IPS-18c (cell line): Measurements from ENCODE around the gene ASB2.

Experiments used
- H3K4me3 ChIP-seq: 2 replicates; pipeline ENCODE4 v1.7.0; 2013; ENCODE audit warnings: low read depth, mild to moderate bottlenecking, low read length, moderate library complexity; ENCODE audit not compliant: insufficient read depth
- H3K9me3 ChIP-seq: one replicate; pipeline ENCODE4 v1.6.1; 2013; ENCODE audit warnings: mild to moderate bottlenecking, low read length, moderate library complexity; ENCODE audit not compliant: control insufficient read depth, insufficient read depth

ASB2 gene

DNA sequence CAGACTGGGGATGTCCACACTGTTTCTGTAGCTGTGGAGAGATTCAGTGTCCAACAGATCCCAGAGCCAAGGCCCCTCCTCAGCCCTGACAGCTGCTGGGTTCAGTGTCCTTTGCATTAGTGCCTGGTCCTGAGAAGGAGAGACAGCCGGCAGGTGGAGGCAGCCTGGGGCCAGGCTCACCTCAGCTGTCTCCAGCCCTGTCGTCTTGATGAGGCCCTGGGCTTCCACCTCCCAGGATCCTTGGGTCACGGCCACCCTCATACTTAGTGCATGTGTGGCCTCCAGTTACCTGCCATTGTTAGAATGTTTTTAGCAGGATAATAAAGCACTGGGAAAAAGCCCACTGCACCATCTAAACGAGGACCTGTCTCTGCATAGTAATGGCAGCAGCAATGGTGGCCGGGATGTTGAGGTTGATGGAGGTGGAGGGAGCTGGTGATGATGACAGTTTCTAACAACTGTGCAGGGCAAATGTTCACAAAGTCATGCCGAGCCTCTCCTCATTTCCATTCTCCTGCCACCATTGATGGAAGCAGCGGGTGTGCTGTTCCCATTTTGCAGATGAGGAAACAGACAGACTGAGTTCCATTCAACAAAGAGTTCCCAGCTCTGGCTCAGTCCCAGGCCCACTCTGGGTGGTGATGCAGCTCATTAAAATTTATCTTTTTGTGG, 17.7 kb downstream of the ASB2 start:
- Histone ChIP-seq H3K9me3 (no peaks in the 10 kb centered on the region), H3K4me3 (no peak overlapping the region)

DNA sequence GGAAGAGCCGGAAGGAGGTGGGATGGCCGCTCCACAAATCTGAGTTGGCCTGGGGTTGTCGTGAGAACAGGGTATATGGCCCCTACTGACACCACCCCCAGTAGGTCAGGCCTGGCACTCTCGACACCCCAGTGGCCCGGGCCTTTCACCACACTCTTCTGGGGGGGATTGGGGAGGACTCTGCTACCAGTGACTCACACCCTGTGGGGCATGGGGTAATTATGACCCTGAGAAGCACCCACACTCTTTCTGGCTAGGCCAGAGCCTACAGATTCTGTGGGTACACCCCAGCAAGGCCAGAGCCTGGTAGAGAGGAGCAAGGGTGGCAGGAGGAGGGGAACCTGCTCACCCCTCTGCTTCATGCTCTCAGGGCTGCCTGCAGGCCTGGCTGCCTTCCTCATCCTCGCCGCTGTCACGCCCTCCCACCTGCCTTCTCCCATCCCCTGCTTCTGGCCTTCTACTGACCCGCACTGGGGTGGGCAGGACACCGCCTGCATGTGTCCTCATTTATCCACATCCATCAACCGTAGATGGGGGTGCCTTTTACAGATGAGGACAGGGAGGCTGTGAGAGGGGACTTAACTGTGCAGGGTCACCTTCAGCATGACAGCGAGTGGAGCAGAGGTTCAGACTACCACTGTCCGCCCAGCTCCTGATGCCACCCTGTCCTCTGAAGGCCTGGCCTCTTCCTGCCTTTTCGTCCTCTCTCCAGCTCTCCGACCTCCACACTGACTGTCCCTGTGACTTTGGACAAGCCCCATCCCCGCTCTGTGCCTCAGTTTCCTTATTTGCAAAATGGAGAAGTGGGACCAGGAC, 18.4 kb downstream of the ASB2 start:
- H3K4me3 ChIP-seq, result no peak overlapping the region
- no peaks in the 10 kb centered on the region for H3K9me3 ChIP-seq

DNA sequence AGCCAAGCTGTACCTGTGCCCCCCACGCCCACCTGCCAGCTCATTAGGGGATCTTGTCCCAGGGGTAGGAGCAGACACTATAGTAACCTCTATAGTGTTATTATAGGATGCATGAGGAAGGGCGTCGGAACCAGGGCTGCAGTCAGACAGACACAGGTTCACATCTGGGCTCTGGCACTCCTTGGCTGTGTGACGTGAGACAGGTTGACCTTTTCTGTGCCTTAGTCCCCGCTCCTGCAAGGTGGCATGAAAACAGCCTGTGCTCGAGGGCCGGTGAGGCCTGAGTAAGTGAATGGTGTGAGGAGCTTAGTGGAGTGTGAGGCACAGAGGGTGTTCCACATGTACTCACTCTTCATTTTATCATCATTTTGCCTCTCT, 19.0 kb downstream of the ASB2 start:
- Histone ChIP-seq H3K4me3 (no peak overlapping the region), H3K9me3 (no peaks in the 10 kb centered on the region)

DNA sequence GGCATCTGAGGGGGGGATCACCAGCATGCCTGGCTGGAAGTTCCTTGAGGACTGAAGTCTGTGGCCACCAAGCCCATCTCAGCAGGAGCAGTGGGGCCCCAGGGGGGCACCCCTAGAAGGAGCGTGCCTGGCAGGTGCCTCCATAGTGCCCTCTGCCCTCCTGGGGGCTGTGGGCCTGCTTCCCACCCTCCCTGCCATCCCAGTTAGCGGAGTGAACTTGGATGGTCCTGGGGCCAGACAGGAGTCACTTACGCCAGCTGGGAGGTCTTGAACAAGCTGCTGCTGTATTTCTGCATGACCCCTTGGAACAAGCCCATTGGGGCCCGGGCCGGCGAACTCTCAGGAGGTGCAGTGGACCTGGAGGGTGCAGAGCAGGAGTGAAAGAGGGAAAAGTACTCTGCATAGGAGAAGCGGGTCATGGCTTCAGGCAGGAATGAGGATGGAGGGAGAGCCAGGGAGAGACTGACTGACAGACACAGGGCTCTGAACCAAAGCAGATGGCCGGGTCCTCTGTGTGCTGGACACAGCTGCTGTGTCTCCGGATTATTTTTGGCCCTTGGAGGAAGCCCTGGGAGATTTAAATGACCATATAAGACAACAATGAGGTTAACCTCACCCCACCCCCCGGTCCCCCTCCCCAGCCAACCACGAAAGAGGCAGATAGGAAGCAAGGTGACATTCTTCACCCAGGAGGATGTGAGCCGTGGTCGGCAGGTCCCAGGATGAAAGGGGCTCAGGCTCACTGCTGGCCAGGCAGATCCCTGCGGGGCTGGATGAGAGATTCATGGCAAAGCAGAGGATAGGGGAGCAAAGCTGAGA, 19.6 kb downstream of the ASB2 start:
- Histone ChIP-seq H3K4me3 (no peak overlapping the region), H3K9me3 (no peaks in the 10 kb centered on the region)

DNA sequence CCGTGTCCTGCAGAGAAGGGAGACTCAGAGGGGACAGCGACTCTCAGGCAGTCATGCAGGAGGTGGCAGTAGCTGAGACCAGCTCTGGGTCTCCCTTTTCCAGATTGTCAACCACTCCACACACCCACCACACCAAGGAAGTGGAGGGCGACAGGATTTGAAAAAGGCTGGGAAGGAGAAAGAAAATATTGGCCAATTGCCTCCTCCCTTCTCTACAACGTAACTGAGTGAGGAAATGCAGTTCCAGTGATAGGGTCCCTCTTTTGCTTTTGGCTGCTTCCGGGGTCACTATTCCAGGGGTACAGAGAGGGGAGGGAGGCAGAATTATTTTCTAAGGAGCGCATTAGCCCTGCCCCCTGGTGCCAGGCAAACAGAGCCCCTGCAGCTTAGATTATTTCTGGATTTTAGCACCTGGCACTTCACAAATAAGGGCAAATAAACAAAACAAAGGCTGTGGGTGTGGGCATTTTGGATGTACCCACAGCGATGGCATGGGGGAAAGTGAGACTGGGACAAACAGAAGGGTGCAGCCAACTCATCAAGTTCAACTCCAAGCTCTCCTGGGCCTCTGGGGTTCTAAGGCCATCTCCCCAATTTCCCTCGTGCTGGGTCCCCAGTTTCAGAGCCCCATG, 20.4 kb downstream of the ASB2 start:
- no peaks in the 10 kb centered on the region for H3K9me3 ChIP-seq
- no peak overlapping the region for H3K4me3 ChIP-seq

DNA sequence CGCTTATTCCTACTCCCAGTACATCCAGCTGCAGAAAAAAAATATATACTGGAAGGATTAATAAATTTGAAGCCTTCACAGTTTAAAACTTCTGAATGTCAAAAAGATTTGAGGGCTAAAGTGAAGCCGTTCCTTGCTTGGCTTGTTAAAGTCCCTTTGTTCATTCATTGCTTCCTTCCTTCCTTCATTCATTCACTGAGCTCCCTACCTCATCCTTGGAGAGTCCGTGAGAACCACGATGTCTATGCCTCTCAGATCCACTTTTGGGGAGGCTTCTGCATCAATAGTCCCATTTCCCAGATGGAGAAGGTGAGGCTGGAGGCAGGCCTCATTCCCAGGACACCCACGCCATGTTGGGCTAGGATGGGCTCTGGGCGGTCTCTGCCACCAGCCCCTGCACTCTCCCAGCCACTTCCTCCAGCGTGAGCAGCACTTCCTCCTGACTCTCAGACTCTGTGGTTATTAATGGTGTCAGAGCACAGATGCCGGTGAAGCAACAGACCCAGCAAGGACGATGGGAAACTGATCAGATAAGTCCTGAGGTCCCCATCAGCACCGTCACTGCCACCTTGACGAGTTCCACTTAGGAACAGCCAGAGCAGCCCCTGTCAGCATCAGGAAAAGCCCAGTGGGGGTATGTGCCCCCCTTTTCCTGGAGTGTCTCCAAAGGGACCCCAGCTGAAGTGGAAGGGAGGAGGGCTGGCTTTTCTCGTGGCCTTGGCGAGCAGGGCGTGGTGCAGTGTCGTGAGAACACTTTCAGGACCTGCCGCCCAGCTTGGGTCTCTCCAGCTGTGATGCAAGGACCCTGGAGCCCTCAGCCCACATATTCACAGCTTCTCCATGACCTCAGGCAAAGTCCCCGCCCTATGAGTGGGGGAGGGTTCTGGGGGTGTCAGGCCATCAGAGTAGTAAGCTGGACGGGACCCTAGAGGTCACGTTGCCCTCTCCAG, 21.2 kb downstream of the ASB2 start:
- no peak overlapping the region for H3K4me3 ChIP-seq
- H3K9me3 ChIP-seq, result no peaks in the 10 kb centered on the region

DNA sequence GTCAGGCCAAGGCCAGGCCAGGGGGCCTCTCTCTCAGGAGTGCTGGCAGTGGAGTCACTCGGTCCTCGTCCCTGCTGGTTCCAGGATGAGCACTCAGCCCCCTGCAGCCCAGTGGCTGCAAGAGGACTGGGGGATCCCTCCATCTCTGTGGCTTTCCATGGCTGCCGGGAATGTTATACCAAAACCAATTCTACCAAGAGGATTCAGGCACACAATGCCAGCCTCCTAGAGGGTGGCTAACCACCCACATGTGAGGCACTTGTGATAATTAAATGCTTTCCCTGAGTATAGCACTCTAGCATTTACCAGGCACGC, 21.9 kb downstream of the ASB2 start:
- no peak overlapping the region for H3K4me3 ChIP-seq
- no peaks in the 10 kb centered on the region for H3K9me3 ChIP-seq

DNA sequence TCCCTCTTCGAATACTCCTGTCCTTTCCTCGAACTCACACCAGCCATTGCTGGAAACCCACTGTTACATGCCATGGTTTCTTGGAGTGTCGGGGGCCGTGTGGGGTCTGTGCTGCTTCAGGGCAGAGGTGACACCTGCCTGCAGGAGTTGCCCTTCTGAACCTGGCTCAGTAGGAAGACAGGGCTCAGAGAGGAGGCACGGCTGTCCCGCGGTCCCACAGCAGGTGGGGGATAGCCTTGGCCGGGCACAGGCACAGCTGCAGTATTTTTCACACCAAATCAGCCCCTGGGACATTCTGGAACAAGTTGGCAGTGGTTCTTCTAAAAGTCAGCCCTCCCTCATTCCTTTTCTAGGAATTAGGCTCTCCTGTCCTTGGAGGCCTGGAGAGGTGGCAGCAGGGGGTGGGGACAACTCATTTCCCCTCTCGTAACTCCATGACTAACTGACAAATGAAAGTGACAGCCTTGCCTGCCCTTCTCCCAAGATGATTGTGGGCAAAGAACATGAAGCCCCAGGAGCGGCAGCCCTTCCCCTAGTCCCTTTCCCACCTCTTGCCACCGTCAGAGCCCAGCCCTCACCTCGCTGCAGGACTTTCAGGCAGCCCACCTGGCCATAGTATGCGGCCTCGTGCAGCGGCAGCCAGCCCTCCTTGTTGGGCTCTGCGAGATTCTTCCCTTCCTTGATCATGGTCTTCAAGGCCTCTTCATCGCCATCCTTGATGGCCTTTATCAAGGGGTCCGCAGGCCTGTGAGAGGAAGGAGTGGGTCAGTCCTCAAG, 22.4 kb downstream of the ASB2 start:
- Histone ChIP-seq H3K9me3 (no peaks in the 10 kb centered on the region), H3K4me3 (no peak overlapping the region)

DNA sequence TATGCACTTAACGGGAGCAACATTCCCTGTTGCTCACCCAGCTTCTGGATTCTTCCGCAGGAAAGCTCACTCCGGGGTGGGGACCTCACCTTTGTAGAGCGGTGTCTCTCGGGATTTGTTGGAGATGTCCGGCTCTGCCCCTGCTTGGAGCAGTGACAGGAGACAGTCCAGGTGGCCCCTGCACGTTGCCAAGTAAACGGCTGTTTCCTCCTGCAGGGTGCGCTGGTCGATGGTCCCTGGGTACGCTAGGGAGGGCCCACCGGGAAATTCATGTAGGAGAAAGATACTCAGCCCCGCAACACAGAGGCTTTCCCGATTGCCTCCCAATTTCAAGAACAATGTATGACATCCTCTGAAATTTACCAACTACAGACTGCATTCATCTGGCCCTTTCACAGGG, 23.1 kb downstream of the ASB2 start:
- H3K9me3 ChIP-seq, result no peaks in the 10 kb centered on the region
- no peak overlapping the region for H3K4me3 ChIP-seq

DNA sequence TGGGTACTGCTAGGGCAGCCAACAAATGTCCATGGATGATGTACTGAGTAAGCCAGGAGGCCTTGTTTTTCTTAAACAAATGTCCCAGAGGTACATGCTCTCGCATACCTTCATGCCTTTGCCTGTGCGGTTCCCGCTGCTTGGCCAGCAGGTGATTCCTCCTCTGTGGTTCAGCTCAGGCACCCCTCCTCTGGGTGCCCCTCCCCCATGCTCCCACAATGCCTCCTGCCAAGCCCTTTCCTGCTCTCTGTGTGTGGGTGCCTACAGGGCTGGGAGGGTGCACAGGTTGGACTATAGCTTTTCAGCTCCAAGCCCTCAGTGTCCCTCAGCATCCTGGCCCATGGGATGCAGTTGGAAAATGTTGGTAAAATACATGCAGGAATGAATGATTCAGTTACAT, 23.5 kb downstream of the ASB2 start:
- H3K9me3 ChIP-seq, result no peaks in the 10 kb centered on the region
- no peak overlapping the region for H3K4me3 ChIP-seq

DNA sequence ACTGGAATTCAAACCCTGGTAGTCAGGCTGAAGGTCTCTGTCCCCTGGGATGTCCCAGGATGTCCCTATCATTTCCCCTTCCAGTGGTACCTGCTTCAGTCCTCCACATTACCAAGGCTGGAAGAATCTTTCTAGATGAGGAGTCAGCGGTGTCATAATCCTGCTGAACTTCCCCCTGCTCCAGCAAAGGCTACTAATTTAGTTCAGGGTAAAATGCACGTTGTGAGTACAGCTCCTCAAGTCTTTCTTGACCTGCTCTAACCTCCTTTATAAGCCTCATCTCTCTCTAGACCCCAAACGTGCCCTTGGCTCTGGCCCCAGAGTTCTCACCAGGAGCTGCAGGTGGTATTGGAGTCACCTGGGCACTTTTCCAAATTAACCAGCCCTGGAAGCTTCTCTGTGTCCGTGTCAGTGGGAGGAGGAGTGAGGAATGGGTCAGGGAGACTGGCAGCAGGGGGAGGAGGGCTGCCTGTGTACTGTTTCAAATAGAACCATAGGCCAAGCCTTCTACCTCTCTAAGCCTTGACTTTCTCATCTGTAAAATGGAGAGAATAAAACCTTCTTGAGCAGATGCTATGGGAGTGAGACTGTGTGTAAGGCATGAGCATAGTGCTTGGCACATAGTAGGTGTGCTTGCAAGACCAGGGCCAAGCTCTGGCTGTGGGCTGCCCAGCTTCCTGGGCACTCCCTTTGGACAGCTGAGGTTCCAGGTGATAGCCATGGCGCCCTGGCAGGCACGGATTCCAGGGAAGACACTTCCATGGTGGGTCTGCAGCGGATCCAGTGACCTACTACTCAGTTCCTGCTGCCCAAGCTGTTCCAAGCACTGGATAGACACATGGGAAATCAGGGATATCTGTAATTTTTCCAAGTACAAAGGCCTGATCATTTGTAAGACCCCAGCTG, 24.5 kb downstream of the ASB2 start:
- Histone ChIP-seq H3K4me3 (no peak overlapping the region), H3K9me3 (no peaks in the 10 kb centered on the region)

DNA sequence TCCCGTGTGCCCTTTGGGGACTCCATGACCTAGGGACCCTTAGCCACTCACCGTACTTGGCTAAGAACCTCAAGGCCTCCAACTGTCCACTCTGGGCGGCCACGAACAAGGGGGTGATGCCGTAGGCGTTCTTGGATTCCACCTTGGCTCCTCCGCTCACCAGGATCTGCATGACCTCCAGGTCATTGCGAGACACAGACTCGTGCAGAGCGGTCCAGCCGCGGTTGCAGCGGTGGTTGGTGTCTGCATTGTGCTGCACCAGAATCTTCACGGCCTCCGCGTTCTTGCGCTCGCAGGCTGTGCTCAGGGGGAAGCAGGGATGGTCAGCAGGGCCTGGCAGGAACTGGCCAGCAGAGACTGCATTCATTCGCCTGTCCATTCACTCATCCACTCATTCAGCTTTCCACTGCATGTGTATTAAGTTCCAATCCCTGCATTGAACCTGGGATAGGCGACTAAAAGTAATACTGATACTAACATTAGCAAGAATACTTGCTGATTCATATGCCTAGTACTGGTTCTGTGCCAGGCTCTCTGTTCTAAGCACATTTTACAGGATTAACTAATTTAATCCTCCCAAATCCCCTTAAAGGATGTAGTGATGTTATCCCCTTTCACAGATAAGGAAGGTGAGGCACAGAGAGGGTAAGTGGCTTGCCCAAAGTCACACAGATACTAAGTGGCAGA, 25.3 kb downstream of the ASB2 start:
- Histone ChIP-seq H3K9me3 (no peaks in the 10 kb centered on the region), H3K4me3 (no peak overlapping the region)

DNA sequence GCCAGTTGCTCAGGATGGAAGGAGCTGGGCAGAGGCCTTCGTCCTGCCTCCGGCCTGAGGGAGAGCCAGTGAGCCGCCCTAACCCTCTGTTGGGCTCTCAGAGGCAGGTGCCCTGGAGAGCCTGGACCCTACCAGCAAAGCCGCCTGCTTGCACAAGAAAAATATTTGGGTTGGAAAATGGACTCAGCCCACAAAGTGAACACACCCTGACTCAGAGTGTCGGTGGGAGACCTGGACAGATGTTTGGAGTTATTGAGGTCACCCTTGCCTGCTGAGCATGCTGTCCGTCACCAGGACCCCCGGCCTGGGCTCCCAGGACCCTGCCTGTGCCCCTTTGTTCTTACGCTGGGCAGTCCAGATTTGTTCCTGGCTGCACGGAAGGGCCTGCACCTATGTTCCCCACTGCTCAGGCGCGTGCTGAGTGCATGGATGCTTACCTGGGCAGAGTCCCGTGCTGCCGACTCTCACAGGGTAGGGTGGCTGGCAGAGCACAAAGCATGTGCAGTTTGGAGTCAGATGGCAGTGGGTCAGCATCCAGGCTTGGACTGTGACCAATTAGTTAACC, 26.8 kb downstream of the ASB2 start:
- Histone ChIP-seq H3K4me3 (no peak overlapping the region), H3K9me3 (no peaks in the 10 kb centered on the region)

DNA sequence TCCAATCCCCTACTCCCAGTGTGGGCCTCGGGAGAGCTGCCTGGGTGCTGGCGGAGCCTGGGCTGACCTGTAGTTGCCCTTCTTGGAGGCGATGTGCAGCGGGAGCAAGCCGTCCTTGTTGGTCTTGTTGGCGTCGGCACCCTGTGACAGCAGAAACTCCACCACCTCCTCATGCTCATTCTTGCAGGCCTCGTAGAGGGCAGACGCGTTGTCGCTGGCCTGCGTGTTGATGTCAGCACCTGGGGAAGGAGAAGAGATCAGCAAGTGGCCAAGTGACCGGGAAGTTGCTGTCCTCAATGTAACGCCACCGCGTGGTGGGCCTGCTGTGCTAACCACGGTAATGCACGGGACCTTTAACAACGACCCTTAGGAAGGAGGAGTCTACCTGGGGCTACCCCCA, 29.1 kb downstream of the ASB2 start:
- Histone ChIP-seq H3K9me3 (no peaks in the 10 kb centered on the region), H3K4me3 (no peak overlapping the region)
